GM06990 (cell line): ENCODE measurements around the gene FSTL4.

Experiments used
- DNase-seq: peaks from one replicate; pipeline ENCODE4 v3.0.0-alpha.2; 2011; ENCODE audit not compliant: insufficient read length; ENCODE audit errors: extremely low read depth
- H3K27me3 ChIP-seq: replicated peaks from 2 replicates; pipeline ENCODE4 v1.6.0; 2011; ENCODE audit warnings: low read length; ENCODE audit not compliant: control insufficient read depth, insufficient read depth
- H3K36me3 ChIP-seq: 2 replicates; pipeline ENCODE4 v1.5.1; 2011; ENCODE audit warnings: low read length; ENCODE audit not compliant: control insufficient read depth, insufficient read depth
- H3K4me3 ChIP-seq: replicated peaks from 2 replicates; pipeline ENCODE4 v1.5.1; 2011; ENCODE audit warnings: low read depth, mild to moderate bottlenecking, control low read depth, low read length
- TF ChIP-seq, protein P1 (sequence below): IDR thresholded peaks from 2 replicates; pipeline ENCODE4 v1.5.1; 2011; ENCODE audit warnings: low read length, control low read depth, mild to moderate bottlenecking, inconsistent platforms; ENCODE audit not compliant: insufficient read depth, poor library complexity, severe bottlenecking

The FSTL4 gene

DNA sequence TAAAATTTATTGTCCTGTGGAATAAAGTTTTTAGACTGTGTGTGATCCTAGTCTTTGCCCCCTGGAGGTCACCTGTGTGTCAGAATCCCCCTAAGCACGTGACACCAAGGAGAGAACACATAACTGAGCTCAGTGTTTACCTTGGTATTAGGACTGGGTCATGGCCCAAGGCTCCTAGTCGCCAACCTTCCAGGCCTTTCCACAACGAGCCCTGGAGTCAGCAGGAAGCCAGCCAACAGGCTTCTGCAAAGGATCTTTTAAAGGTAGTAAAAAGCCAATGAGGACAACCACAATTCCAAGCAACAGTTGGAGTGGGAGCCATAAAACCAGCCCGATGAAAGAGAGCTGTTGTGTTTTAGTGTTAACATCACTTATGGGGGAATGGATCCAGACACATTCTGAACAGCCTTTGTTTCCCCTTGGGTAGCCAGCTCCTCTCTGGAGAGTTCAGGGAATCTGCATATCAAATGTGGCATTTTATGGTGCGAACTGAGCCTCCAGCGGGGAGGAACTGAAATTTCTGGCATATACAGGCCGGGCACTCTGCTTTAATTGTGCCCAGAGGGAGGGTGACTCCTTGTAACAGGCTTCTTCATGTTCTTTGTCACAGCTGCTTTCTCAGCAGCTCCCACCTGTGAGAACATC lies 239.9 kb downstream of the FSTL4 start:
- H3K36me3 ChIP-seq = no peaks in the 10 kb centered on the region
- TF ChIP-seq, protein P1, sequence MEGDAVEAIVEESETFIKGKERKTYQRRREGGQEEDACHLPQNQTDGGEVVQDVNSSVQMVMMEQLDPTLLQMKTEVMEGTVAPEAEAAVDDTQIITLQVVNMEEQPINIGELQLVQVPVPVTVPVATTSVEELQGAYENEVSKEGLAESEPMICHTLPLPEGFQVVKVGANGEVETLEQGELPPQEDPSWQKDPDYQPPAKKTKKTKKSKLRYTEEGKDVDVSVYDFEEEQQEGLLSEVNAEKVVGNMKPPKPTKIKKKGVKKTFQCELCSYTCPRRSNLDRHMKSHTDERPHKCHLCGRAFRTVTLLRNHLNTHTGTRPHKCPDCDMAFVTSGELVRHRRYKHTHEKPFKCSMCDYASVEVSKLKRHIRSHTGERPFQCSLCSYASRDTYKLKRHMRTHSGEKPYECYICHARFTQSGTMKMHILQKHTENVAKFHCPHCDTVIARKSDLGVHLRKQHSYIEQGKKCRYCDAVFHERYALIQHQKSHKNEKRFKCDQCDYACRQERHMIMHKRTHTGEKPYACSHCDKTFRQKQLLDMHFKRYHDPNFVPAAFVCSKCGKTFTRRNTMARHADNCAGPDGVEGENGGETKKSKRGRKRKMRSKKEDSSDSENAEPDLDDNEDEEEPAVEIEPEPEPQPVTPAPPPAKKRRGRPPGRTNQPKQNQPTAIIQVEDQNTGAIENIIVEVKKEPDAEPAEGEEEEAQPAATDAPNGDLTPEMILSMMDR = no peak
- H3K4me3 ChIP-seq = no peak overlapping the region
- DNase-seq = no peak
- no peaks in the 10 kb centered on the region; the same call in none of the 2 replicates for H3K27me3 ChIP-seq

DNA sequence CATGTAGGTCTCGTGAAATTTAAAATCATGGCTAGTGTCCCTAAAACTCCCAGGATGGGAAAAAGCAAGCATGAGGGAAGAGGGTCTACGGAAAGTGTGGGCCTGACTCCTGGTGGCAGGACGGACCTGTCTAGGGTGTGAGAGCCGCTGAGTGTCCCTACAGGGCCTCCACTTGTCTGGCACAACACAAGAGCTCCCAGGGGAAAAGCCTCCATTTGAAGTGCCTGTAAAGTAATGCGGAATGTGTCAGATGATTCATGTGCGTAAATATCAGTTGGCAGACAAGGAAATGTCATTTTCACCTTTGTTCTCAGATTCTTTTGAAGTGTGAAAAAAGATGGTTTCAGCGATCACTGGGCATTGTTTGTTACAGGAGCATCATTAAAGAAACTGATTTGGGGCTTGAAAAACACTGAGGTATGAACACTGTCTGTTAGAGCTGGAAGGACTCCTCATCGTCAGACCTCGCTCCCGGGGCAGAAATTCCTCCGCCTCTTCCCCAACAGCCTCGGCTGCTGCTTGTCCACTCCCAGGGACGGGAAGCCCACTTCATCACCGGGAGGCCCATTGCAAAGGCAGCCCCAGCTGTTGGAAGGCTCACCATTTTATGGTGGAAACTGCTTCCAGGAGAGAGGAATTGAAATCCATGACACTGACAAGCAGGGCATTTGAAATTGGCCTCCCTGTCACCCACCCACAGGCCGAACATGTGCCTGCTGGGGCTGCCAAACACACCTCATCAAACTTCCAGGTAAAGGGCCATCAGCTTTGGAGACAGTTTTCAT lies 240.8 kb downstream of the FSTL4 start:
- TF ChIP-seq, protein P1 = no peak
- no peak for DNase-seq
- no peak overlapping the region for H3K4me3 ChIP-seq

DNA sequence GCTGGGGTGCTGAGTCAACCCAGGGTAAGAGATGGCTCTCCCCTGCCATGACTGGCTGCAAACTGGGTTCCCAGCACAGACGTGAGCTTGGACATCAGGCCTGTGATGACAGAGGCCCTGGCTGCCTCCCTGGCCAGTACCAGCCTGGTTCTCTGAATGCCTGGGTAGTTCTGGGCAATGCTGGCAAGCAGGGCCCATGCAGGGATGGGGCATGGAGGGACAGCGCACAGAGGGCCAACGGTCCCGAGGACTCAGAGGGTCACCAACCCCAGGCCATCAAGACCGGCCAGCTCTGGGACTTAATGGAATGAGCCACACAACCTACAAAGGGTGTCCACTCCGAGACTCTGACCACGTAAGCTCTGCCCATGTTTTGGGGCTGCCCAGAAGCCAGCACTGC lies 241.4 kb downstream of the FSTL4 start:
- no peaks in the 10 kb centered on the region for H3K36me3 ChIP-seq

More for the DNA sequence above, 240.8 kb downstream of the FSTL4 start:
- H3K36me3 ChIP-seq = no peaks in the 10 kb centered on the region
- H3K27me3 ChIP-seq = no peaks in the 10 kb centered on the region; the same call in none of the 2 replicates

DNA sequence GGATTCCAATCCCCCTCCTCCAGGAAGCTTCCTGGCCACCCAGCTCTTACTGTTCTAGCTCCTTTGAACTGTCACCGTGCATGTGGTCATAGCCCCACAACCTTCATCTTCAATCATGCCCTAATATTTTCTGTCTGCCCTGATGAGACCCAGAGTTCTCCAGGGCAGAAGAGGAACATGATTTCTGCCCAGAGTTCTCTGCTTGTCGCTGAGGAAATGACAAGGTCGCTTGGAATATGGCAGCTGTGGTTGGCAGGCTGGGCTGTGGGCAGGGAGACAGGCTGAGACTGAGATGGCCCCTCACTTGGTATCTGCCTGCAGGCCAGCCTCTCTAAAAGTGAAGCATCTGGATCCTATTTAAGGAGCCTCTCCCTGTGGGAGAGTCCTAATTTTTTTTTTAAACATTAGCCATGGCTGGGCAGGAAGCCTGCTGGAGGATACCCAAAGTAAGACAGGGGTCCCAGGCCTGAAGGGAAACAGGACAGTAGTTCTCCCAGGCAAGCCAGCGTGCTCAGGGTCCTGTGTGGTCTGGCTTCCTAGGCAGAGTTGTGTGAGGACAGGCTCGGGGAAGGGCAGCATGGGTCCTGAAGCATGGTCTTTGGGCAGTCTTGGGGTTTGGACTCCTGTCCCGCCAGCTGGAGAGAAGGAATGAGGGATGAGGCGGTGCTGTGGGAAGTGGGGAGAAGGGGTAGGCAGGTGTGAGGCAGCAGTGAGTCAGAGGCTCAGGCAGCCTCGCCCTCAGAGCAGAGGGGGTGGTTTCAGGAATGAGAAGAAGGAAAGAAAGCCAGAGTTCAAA lies 242.1 kb downstream of the FSTL4 start:
- H3K27me3 ChIP-seq = no peaks in the 10 kb centered on the region; the same call in none of the 2 replicates
- DNase-seq = no peak
- H3K4me3 ChIP-seq = no peak overlapping the region
- TF ChIP-seq, protein P1 = no peak
- no peaks in the 10 kb centered on the region for H3K36me3 ChIP-seq

More for the DNA sequence above, 241.4 kb downstream of the FSTL4 start:
- Histone ChIP-seq H3K27me3 (no peaks in the 10 kb centered on the region; the same call in none of the 2 replicates), H3K4me3 (no peak overlapping the region)
- DNase-seq = no peak
- TF ChIP-seq, protein P1 = no peak

DNA sequence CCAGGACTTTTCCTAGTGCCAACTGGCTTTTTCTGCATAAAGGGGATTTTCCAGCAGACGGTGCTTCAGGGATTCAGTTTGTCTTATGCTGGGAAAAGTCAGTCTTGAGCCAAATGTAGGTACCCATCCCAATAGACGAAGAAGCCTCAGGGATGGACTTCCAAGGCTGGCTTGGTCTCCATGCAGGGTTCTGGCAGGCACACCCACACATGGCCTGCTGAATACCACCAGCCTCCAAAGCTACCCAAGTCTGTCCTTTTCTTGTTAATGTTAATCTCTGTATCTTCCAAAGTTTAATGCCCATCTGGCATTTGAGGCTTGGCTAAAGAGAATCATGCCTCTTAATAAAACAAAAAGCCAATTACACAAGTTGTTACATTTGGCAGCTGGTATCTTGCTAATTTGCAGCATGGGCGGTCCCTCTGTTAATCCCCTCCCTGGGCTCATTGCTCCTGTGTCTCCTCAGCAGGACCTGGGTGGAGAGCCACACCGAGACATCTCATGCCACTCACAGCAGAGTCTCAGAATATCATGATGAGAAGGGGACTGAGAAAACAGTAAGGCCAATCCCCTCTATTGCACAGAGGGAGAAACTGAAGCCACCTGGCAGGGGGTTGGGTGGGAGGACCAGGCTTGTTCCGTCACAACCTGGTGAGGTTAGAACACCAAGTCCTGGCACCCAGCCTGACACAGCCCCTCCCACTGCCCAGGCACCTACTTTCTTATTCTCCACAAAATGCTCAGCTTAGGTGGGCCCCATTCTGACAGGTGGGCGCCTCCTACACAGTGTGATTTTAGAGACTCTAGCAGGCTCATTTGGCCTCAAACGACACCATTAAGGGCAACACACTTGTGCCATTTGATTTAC lies 243.2 kb downstream of the FSTL4 start:
- no peaks in the 10 kb centered on the region for H3K36me3 ChIP-seq
- TF ChIP-seq, protein P1 = no peak
- no peak overlapping the region for H3K4me3 ChIP-seq
- no peak for DNase-seq
- no peaks in the 10 kb centered on the region; the same call in none of the 2 replicates for H3K27me3 ChIP-seq
